SKM-1 (cell line): ENCODE measurements around the gene ADAM19.

Experiments used
- DNase-seq: peaks from one replicate; lab custom pipeline; 2025; ENCODE audit not compliant: unreplicated experiment; lab: John Stamatoyannopoulos, UW

ADAM19 gene, protein sequence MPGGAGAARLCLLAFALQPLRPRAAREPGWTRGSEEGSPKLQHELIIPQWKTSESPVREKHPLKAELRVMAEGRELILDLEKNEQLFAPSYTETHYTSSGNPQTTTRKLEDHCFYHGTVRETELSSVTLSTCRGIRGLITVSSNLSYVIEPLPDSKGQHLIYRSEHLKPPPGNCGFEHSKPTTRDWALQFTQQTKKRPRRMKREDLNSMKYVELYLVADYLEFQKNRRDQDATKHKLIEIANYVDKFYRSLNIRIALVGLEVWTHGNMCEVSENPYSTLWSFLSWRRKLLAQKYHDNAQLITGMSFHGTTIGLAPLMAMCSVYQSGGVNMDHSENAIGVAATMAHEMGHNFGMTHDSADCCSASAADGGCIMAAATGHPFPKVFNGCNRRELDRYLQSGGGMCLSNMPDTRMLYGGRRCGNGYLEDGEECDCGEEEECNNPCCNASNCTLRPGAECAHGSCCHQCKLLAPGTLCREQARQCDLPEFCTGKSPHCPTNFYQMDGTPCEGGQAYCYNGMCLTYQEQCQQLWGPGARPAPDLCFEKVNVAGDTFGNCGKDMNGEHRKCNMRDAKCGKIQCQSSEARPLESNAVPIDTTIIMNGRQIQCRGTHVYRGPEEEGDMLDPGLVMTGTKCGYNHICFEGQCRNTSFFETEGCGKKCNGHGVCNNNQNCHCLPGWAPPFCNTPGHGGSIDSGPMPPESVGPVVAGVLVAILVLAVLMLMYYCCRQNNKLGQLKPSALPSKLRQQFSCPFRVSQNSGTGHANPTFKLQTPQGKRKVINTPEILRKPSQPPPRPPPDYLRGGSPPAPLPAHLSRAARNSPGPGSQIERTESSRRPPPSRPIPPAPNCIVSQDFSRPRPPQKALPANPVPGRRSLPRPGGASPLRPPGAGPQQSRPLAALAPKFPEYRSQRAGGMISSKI

DNA sequence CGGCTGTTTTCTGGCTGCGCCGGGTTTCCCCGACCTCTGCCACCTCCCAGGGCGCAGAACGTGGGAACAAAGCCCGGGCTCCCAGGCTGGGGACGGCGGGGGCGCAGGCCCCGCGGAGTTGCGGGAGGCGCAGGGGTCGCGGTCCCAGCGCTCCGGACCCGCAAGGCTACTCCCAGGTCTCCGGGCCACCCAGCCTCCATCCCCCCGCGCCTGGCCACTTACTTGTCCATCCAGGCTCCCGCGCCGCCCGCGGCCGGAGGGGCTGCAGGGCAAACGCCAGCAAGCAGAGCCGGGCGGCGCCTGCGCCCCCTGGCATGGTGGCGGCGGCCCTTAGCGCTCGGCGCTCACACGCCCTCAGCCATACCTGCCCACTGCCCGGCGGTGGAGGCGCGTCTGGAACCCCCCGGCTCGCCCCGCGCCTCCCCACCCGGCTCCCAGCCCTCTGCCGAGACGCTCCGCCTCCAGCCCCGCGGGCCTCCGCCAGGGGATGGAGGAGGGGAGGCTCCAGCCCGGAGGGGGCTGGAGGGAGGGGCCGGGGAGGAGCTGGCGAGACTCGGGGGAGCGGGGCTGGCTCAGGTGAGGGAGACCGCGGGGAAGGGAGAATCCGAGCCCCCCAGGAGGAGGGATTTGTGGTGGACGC is at the start of gene ADAM19:
ADAM19 (minus strand) TSS at position 395 of the 640 bp plus-strand sequence; CDS start at position 316, 79 bp downstream.
- DNase-seq = no peak

- no peak for DNase-seq
Measured at GRCh38 chr5:157624144-157624543, 48.6 kb upstream of the ADAM19 start.

DNA sequence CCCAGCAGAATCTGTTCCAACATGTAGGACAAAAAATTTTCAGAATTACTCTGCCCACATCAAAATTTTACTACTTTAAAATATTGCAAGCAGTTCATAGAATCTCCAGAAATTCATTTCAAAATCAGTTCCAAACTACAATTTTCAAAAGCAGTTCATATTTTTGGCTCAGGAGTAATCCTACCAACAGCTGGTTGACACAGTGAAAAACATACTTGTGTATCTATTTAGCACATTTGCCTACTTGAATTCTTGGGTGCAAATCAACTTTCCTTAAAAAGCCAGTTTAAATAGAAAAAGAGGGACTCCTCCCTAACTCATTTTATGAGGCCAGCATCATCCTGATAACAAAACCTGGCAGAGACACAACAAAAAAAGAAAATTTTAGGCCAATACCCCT is 45.2 kb upstream of the ADAM19 start:
- no peak for DNase-seq

DNA sequence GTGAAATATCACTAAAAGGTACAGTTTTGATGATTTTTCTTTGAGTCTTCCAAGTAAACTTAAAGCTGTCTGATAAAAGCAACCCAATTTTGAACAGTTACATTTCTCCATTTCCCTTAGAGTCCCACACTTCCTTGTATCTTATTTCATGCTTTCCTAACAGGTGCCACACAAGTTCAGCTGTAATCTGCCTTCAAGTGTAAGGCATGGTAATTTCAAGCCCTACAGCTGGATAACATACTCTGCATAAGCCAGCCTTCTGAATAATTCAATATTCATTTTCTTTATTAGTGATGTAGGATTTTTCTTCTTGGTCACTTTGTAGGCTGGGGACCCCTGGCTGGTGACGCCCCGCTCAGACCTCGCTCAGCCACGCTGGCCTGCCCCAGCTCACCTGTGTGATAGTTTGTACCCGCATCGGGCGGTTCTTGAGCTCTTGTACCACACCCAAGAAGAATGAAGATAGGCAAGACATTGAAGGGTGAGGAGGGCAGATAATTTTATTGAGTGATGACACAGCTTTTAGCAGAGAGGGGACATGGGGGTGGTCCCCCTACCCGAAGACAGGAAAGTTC is 42.7 kb upstream of the ADAM19 start:
- DNase-seq = no peak

GRCh38 chr5:157616785-157617184 is 41.2 kb upstream of the ADAM19 start:
- DNase-seq = no peak

DNA sequence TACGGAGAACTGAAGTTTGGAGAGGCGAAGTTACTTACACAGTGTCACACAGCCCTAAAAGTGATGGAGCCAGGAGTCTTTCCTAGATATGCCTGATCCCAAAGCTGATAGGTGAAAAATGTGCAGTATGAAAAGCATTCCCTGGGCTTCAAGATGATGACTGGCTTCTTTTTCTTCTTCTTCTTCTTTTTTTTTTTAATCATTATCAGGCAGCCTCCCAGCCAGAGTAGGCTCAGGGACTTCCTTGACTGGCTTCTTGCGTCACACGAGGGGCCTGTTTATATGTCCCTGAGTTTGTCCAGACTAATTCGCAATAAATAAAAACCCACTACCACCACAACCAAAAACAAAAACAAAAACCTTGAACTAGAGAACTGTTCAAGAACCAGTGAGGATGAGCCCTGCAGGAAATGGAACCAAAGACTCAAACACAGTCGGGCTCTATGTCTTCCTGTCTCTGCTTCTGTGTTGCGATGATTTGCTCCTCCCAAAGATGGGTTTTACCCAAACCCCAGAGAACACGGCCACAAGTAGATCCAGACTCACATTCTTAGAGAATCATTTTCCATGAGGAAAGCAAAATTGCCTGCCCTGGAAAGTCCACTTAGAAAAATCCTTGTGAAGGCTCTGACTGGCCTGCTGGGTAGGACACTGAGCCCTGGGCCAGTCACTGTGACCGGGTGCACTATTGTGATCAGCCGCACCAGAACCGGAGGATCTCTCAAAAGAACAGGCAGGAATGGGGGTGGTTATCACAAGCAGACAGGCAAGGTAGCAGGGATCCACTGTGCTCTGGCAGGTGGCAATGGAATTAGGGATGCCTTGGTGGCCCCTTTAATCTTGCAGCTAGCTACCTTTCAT is 38.0 kb upstream of the ADAM19 start:
- no peak for DNase-seq

DNA sequence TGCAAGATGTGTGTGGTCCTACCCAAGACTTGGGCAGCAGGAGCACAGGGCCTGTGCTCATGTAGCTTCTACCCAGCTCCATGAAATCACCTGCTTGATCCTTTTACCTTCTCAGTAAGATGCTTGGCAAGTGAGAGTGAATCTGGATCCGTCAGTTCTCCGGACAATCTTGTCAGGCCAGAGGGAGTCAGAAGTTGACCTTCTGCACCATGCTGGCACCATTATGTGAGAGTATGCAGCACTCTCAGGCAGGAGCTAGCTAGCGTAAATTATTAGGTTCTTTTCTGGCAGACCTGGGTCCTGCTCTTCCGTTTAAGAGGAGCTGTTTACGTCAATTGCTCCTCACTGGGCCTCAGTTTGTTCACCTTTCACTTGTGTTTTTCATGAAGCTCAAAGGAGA is 37.0 kb upstream of the ADAM19 start:
- DNase-seq = no peak

- DNase-seq = no peak
Measured at GRCh38 chr5:157611571-157612476, 36.2 kb upstream of the ADAM19 start.

DNA sequence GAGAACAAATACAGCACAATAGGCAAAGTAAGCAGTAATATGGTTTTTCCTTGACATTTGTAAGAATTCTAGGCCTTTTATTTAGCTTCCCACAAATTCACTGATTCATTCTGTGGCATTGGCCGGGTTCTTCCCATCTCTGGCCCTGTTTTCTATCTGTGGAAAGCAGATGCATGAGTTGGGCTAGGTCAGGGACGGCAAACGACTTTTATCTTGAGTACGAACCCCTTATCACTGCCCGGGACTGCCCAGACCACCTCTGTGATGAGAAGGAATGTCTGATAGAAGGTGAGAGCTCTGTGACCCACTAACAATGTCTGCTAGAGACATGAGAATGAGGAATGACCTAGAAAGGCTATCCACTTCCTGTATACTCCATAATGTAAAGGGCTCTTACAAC is 35.4 kb upstream of the ADAM19 start:
- no peak for DNase-seq

- DNase-seq = no peak
Measured at GRCh38 chr5:157608972-157609565, 33.5 kb upstream of the ADAM19 start.

GRCh38 chr5:157607371-157608161 is 32.0 kb upstream of the ADAM19 start:
- no peak for DNase-seq

DNA sequence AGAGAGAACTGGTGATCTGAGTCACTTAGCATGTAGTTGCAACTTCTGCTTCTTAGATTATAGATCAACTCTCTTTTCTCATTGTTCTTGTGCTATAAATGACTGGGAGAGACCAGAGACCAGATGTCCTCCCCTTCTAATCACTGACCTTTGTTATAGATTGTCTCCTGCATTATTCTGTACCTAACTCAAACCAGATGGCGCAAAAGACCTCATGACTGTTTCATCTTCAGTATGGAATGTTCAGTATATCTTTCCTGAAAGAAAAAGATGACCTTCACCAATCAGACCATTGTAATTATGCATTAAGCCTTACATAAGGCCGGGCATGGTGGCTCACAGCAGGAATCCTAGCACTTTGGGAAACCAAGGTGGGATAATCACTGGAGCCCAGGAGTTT is 30.5 kb upstream of the ADAM19 start:
- DNase-seq = no peak

GRCh38 chr5:157603333-157604190 is 28.0 kb upstream of the ADAM19 start:
- DNase-seq = peak; percentile 65

- DNase-seq = no peak
Measured at GRCh38 chr5:157602505-157602904, 26.9 kb upstream of the ADAM19 start.

DNA sequence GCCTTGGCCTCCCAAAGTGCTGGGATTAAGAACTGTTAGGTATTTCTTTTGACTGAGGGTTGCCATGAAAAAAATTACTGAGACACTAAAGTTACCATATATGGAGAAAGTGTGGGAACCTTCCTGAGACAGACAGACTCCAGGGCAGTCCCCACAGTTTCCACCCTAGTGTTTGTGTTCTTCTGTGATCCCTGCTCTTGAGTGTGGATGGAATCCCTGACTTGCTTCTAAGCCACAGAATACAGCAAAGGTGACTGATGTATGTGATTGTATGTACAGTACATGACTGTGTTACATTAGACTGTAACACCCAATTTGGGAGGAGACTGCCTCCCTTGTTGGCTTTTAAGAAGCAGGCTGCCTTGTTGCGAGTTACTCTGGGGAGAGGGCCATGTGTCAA is 24.7 kb upstream of the ADAM19 start:
- no peak for DNase-seq

DNA sequence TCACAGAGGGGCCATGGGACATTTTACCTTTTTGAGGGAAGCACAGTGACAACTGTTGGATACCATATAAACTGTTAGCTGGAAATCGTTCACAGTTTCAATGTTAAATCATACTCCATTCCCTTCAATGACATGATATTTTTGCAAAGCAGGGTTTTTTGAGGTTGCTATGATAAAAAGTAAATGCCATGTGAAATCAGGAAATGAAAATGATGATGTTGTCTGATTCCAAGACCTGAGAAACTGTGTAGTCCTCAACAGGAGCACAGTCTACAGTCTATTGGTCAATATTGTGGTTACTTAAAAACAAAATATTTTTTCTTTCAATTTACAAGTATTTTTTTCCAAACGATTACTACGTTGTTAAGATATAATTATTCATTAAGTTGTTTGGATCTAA is 24.0 kb upstream of the ADAM19 start:
- DNase-seq = no peak

DNA sequence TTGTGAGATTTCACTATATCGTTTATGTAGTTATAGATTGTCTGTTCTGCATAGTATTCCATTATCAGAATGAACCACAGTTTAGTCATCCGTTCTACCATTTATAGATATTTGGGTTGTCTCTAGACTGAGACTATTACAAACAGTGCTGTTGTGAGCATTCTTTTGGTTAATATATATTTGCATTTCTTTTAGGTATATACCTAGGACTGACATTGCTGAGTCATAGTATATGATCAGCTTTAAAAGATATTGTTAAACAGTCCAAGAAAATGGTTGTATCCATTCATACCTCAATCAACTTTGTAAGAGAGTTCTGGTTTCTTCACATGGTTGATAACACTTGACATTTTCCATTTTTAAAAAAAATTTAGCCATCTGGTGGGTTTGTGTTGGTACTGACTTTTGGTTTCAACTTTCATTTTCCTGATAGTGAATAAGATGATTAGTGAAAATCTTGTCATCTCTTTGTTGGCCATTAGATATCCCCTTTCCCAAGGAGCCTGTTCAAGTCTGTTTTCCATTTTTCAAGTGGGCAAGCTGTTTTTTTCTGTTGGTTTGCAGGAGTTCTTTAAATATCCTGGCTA is 22.9 kb upstream of the ADAM19 start:
- DNase-seq = no peak
